Mononuclear cell (primary cell): ENCODE data around the gene HSFX2. TPM values are rescaled to one million over a fixed set of nuclear protein-coding genes. Genes with fewer than 3 reads are reported as not detected.
"Not testable (repeated sequence)": the region's sequence is repeated elsewhere in the genome, so short reads cannot be mapped to it uniquely, and the experiment has no call there.

Experiments used
- H3K27me3 ChIP-seq: 2 replicates; pipeline ENCODE4 v1.6.0; 2011; ENCODE audit warnings: low read length, control low read depth; ENCODE audit not compliant: insufficient read depth
- H3K4me1 ChIP-seq: 2 replicates; pipeline ENCODE4 v1.5.1; 2011; ENCODE audit warnings: mild to moderate bottlenecking, low read length, control low read depth; ENCODE audit not compliant: insufficient read depth
- H3K4me3 ChIP-seq: 2 replicates; pipeline ENCODE4 v1.5.1; 2011; ENCODE audit warnings: mild to moderate bottlenecking, low read length, moderate library complexity
- H3K9me3 ChIP-seq: 2 replicates; pipeline ENCODE4 v1.5.1; 2011; ENCODE audit warnings: low read depth, mild to moderate bottlenecking, control low read depth, low read length
- total RNA-seq: library from RNA; depleted of rRNA; stranded (reverse); fragments of >200 nt; gene quantifications from one replicate; pipeline ENCODE4 v1.2.3, GENCODE V29; 2012

HSFX2 gene
- total RNA-seq, 1 donor, result 0.21 TPM

GRCh38 chrX:149567621-149568417 is 27.3 kb downstream of the HSFX2 start:
- H3K9me3 ChIP-seq, result no peaks in the 10 kb centered on the region
- no peaks in the 10 kb centered on the region for H3K27me3 ChIP-seq
- H3K4me1 ChIP-seq, result no peaks in the 10 kb centered on the region
- no peak overlapping the region for H3K4me3 ChIP-seq

- Histone ChIP-seq H3K27me3 (no peaks in the 10 kb centered on the region), H3K9me3 (no peaks in the 10 kb centered on the region), H3K4me3 (no peak overlapping the region), H3K4me1 (no peaks in the 10 kb centered on the region)
Measured at GRCh38 chrX:149563359-149563758, 31.8 kb downstream of the HSFX2 start.

DNA sequence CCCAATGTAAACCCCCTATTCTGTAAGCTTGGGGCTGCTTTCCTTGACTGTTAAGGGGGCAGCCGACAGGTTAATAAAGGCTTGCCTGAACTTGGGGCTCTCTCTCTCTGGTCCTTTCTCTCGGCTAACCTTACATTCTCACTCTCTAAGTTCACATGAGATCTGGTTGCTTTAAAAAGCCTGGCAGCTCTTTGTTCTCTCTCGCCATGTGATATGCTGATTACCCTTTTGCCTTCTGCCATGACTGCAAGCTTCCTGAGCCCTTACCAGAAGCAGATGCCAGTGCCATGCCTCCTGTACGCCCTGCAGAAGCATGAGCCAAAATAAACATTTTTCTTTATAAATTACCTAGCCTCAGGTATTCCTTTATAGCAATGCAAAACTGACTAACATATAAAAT is 39.9 kb downstream of the HSFX2 start:
- not testable (repeated sequence) for H3K27me3 ChIP-seq, H3K4me3 ChIP-seq, H3K4me1 ChIP-seq, H3K9me3 ChIP-seq

DNA sequence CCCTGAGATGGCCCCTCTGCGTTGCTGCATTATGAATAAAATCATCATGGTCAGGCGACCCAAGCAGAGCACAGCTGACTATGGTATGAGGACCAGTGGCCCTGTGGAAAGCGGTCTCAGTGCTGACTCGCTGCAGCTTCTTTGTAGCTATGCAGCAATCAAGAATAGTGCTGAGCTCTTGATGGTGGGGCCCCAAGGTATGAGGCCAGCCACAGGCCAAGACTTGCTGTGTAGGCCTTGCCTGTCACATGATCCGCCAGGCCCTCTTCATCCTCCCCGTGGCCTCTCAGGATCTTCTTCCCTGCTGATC is 43.2 kb downstream of the HSFX2 start:
- not testable (repeated sequence) for H3K4me1 ChIP-seq, H3K4me3 ChIP-seq, H3K27me3 ChIP-seq, H3K9me3 ChIP-seq

DNA sequence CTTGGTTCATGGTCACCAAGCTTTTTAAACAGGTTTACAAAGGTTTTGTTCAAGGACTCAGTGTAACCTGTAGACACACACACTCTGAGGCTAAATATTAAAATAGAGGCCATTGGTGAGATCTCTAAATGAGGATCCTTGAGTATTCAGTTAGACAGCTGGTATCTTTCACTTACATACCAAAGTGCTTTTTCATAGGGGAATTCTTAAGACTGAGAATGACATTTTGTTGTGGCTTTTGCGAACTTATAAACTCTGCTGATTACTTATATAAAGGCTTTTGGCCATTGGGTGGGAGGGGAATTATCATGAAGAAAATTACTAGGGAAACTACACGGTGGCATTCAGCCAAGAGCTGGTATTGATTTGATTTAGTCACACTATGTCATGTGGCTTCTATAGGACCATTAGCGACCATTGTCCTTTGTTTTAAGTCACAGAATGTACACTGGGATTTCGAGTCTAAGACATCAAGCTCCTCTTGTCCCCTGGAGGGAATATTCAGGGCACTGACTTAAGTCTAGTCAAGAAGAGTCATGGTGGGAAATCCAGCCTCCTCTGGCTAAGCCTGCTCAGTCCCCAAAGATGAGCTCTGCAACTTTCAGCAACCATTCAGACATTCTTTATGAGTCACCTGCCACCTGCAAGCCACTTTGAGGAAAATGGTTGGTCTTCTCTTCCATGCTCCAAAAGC is 43.7 kb downstream of the HSFX2 start:
- H3K27me3 ChIP-seq, H3K4me1 ChIP-seq, H3K4me3 ChIP-seq, H3K9me3 ChIP-seq: not testable (repeated sequence)

DNA sequence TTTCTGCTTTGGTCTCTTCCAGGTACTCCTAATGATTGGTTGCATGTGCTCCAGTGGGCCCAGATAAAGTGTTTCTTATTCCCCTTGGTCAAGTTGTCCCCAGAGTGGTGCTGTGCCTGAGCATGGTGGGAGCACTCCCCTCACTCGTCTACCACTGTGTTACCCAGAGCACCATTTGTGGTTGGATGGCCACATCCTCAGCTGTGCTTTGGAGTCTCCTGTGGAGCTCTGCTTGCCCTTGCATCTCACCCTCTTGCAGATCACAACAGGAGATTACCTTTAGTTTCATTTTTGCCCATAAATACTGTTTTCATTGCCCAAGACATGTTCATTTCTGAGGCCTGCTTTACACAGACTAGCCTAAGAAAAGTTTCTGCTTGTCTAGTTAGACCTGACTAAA is 44.7 kb downstream of the HSFX2 start:
- not testable (repeated sequence) for H3K27me3 ChIP-seq, H3K4me1 ChIP-seq, H3K9me3 ChIP-seq, H3K4me3 ChIP-seq

DNA sequence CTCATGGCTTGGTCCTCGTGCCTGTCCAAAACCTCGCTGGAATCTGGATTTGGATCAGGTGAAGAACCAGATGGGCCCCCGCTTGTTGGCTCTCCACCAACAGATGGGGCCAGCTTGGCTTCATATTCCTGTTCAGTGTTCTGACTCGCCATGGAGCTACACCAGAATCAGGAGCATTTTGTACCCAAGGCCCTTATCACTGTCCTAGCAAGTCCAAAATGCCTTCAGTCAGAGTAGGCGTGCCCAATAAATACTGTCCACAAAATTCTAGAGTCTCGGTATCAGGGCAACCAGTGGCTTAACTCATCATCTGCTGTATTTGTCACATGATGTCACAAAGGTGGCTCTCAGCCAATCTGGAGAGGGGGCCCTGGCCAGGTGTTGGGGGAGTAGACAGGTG is 45.4 kb downstream of the HSFX2 start, which contains the start of gene HSFX3:
HSFX3 (minus strand) TSS at position 224 of the 400 bp plus-strand sequence; CDS start at position 152, 72 bp downstream.
- not testable (repeated sequence) for H3K27me3 ChIP-seq, H3K9me3 ChIP-seq, H3K4me1 ChIP-seq, H3K4me3 ChIP-seq

GRCh38 chrX:149547782-149548181 is 47.3 kb downstream of the HSFX2 start:
- not testable (repeated sequence) for H3K4me1 ChIP-seq, H3K27me3 ChIP-seq, H3K9me3 ChIP-seq, H3K4me3 ChIP-seq

GRCh38 chrX:149546962-149547361 is 48.2 kb downstream of the HSFX2 start:
- H3K9me3 ChIP-seq, H3K27me3 ChIP-seq, H3K4me1 ChIP-seq, H3K4me3 ChIP-seq: not testable (repeated sequence)

DNA sequence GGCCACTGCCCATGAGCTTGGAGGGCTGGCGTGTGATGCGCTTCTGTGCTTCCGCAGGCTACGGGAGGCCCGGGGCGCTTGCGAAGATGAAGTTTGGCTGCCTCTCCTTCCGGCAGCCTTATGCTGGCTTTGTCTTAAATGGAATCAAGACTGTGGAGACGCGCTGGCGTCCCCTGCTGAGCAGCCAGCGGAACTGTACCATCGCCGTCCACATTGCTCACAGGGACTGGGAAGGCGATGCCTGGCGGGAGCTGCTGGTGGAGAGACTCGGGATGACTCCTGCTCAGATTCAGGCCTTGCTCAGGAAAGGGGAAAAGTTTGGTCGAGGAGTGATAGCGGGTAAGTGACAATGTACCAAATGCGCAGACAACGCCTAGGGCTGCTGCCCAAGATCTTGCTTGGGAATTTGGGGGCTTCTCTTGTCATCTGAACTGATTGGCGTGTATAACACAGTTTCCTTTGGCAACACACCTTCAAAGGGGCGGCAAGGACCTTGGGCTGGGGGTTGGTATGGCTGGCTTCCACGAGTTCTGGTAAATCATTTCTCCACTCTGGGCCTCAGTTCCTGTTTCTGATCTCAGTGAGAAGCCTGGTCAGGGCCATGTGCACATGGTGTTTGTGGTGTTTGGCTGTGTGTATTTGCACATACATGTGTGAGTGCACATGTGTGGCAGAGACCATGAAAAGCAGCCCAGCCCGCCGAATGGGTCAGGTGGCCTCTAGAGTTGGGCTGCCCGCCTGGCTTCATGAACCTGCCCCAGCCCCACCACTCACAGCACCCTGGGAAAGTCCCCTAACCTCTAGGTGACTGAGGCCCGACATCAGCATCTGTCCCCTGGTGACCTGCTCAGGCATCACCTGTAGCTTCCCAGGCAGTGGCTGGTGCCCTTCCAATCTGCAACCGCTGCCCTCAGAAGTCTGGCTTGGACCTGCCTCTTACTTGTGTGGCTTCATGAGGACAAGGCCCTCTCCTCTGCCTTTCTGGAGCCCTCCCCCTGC is 49.3 kb downstream of the HSFX2 start:
- H3K9me3 ChIP-seq, H3K4me3 ChIP-seq, H3K27me3 ChIP-seq, H3K4me1 ChIP-seq: not testable (repeated sequence)

Other genes with a start within 250 kb of the HSFX2 start
- gene IDS, start 90.0 kb downstream of the HSFX2 start, total RNA-seq, result 89.9 TPM
- gene EOLA1, start 54.3 kb downstream of the HSFX2 start, total RNA-seq, result 15.8 TPM
- gene HSFX3, start 45.4 kb downstream of the HSFX2 start, total RNA-seq, result not detected
- gene MAGEA9B, start 7.9 kb downstream of the HSFX2 start, total RNA-seq, result not detected
- 5.5 TPM for gene TMEM185A, start 36.5 kb upstream of the HSFX2 start, total RNA-seq
- gene MAGEA11, start 116.7 kb upstream of the HSFX2 start, total RNA-seq, result not detected
- gene HSFX1, start 178.8 kb upstream of the HSFX2 start, total RNA-seq, result not detected
- not detected for gene MAGEA9, start 186.6 kb upstream of the HSFX2 start, total RNA-seq